ENCODE results near the gene PRKAR1B. TPM values are rescaled to one million over a fixed set of nuclear protein-coding genes. Genes with fewer than 3 reads are reported as not detected.

The PRKAR1B gene
- total RNA-seq, 4 donors from 2014 or later = 7.3 to 15.6 (median 12.3) TPM

DNA sequence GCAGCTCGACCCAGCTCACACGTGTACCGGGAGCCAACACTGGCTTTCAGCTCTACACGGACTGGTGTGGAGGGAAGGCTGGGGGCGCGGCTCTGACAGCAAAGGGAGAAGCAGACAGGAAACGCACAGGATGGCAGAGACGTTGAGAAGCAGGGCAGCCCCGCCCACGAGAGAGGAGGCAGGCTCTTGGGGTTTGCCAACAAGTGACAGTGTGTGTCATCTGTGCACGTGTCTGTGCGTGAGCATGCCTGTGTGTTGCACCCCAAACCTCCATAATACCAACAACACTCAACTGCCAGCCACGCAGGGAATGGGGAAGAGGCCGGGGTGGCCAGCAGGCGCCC lies 143.0 kb downstream of the PRKAR1B start:
- TF ChIP-seq CTCF (IDR thresholded peaks at IDR 0.05) (no peak), POLR2A (IDR thresholded peaks at IDR 0.05) (no peak)
- 86 to 88% methylated on average over 15 of the region's 15 CpGs for WGBS, 2 donors
- H3K4me1 ChIP-seq = no peaks in the 10 kb centered on the region
- no peak overlapping the region for H3K4me3 ChIP-seq (replicated peaks in 1 of 3)
- H3K36me3 ChIP-seq = no peaks in the 10 kb centered on the region
- H3K27me3 ChIP-seq = no peaks in the 10 kb centered on the region
- peak in 1 of 2 donors; percentile 23 for DNase-seq
- H3K9me3 ChIP-seq = no peaks in the 10 kb centered on the region
- H3K27ac ChIP-seq = no peak overlapping the region
- intact Hi-C loops (cut with DNase I) = no loop called here

- no peak for TF ChIP-seq POLR2A (IDR thresholded peaks at IDR 0.05)
- TF ChIP-seq CTCF (IDR thresholded peaks at IDR 0.05) = no peak
- intact Hi-C loops (cut with DNase I) = no loop called here
- no peak for DNase-seq
- no peaks in the 10 kb centered on the region for H3K36me3 ChIP-seq
- no peak overlapping the region for H3K4me3 ChIP-seq (replicated peaks in 1 of 3)
- no peaks in the 10 kb centered on the region for H3K9me3 ChIP-seq
- no peak overlapping the region for H3K27ac ChIP-seq
- H3K4me1 ChIP-seq = no peaks in the 10 kb centered on the region
- 81 to 93% methylated on average over 29 to 30 of the region's 30 CpGs for WGBS, 2 donors
- no peaks in the 10 kb centered on the region for H3K27me3 ChIP-seq
These were observed 143.5 kb downstream of the PRKAR1B start for GRCh38 chr7:583410-584121.

- H3K9me3 ChIP-seq = no peaks in the 10 kb centered on the region
- WGBS, 2 donors = 96% methylated on average over 23 of the region's 23 CpGs
- H3K36me3 ChIP-seq = no peaks in the 10 kb centered on the region
- H3K4me3 ChIP-seq (replicated peaks in 1 of 3) = no peak overlapping the region
- no peaks in the 10 kb centered on the region for H3K4me1 ChIP-seq
- H3K27me3 ChIP-seq = no peaks in the 10 kb centered on the region
- intact Hi-C loops (cut with DNase I) = no loop called here
- no peak for DNase-seq
- TF ChIP-seq CTCF (IDR thresholded peaks at IDR 0.05) (no peak), POLR2A (IDR thresholded peaks at IDR 0.05) (no peak)
- H3K27ac ChIP-seq = no peak overlapping the region
These were observed 144.2 kb downstream of the PRKAR1B start for GRCh38 chr7:582931-583330.

- WGBS, 2 donors = 93 to 94% methylated on average over 36 to 42 of the region's 43 CpGs
These were observed 144.8 kb downstream of the PRKAR1B start for GRCh38 chr7:582081-582835.

More at GRCh38 chr7:582081-582835, 144.8 kb downstream of the PRKAR1B start:
- DNase-seq = no peak
- no peak overlapping the region for H3K27ac ChIP-seq
- H3K4me1 ChIP-seq = no peaks in the 10 kb centered on the region
- intact Hi-C loops (cut with DNase I) = no loop called here
- H3K27me3 ChIP-seq = no peaks in the 10 kb centered on the region
- H3K36me3 ChIP-seq = no peaks in the 10 kb centered on the region
- TF ChIP-seq POLR2A (IDR thresholded peaks at IDR 0.05) (no peak), CTCF (IDR thresholded peaks at IDR 0.05) (no peak)
- no peaks in the 10 kb centered on the region for H3K9me3 ChIP-seq
- H3K4me3 ChIP-seq (replicated peaks in 1 of 3) = no peak overlapping the region

Data from thyroid gland (tissue), 4 donors.